Ishikawa (cell line): ENCODE measurements around the gene PODXL2.

Source experiments
- CEBPB ChIP-seq: IDR thresholded peaks from 2 replicates; pipeline ENCODE4 v1.6.1; 2012
- CREB1 ChIP-seq: IDR thresholded peaks from 2 replicates; pipeline ENCODE4 v1.6.1; 2012; ENCODE audit warnings: low read depth
- EGR1 ChIP-seq: IDR thresholded peaks from 2 replicates; pipeline ENCODE4 v1.6.1; 2012
- EP300 ChIP-seq: IDR thresholded peaks from 2 replicates; pipeline ENCODE4 v1.6.1; 2012; ENCODE audit warnings: borderline replicate concordance
- FOXM1 ChIP-seq: IDR thresholded peaks from 2 replicates; pipeline ENCODE4 v1.6.1; 2012; ENCODE audit warnings: low read depth, borderline replicate concordance
- NFIC ChIP-seq: IDR thresholded peaks from 2 replicates; pipeline ENCODE4 v1.6.1; 2012
- RAD21 ChIP-seq: IDR thresholded peaks from 2 replicates; pipeline ENCODE4 v1.6.1; 2012; ENCODE audit warnings: low read depth
- TAF1 ChIP-seq: IDR thresholded peaks from 2 replicates; pipeline ENCODE4 v1.6.1; 2012; ENCODE audit warnings: low read depth, mild to moderate bottlenecking
- TCF12 ChIP-seq: IDR thresholded peaks from 2 replicates; pipeline ENCODE4 v1.6.1; 2012; ENCODE audit warnings: low read depth
- TEAD4 ChIP-seq: IDR thresholded peaks from 2 replicates; pipeline ENCODE4 v1.6.1; 2012
- YY1 ChIP-seq: IDR thresholded peaks from 2 replicates; pipeline ENCODE4 v1.6.1; 2012; ENCODE audit warnings: low read depth
- ZBTB7A ChIP-seq: IDR thresholded peaks from 2 replicates; pipeline ENCODE4 v1.6.1; 2012; ENCODE audit warnings: low read depth
- TF ChIP-seq, protein P1 (sequence below): IDR thresholded peaks from 2 replicates; pipeline ENCODE4 v1.6.1; 2012; ENCODE audit warnings: low read depth, mild to moderate bottlenecking
- TF ChIP-seq, protein P2 (sequence below): IDR thresholded peaks from 2 replicates; pipeline ENCODE4 v1.6.1; 2012
- TF ChIP-seq, protein P3 (sequence below): IDR thresholded peaks from 2 replicates; pipeline ENCODE4 v1.6.1; 2012

PODXL2 gene

DNA sequence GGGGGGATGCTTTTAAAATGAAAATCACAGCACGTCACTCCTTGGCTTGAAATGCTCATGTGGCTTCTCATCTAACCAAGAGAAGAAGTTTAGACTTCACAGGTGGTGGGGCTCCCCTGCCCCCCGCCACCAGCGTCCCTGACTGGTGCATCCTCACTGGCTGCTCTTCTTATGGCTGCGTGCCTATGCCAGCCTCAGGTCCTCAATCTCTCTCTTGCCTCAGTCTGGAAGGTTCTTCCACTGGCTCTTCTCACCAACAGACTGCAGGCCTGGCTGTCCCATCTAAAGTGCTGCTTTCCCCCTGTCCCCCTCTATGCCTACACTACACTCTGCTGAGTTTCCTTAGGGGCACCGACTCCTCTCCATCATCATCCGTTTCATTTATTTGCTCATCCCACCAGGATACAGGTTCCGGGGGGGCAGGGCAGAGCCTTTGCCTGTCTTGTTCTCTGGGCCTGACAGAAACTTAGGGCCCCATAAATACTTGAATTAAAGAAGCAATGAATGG is 64.4 kb downstream of the PODXL2 start:
- TF ChIP-seq FOXM1: no peak
- TF ChIP-seq, protein P1, sequence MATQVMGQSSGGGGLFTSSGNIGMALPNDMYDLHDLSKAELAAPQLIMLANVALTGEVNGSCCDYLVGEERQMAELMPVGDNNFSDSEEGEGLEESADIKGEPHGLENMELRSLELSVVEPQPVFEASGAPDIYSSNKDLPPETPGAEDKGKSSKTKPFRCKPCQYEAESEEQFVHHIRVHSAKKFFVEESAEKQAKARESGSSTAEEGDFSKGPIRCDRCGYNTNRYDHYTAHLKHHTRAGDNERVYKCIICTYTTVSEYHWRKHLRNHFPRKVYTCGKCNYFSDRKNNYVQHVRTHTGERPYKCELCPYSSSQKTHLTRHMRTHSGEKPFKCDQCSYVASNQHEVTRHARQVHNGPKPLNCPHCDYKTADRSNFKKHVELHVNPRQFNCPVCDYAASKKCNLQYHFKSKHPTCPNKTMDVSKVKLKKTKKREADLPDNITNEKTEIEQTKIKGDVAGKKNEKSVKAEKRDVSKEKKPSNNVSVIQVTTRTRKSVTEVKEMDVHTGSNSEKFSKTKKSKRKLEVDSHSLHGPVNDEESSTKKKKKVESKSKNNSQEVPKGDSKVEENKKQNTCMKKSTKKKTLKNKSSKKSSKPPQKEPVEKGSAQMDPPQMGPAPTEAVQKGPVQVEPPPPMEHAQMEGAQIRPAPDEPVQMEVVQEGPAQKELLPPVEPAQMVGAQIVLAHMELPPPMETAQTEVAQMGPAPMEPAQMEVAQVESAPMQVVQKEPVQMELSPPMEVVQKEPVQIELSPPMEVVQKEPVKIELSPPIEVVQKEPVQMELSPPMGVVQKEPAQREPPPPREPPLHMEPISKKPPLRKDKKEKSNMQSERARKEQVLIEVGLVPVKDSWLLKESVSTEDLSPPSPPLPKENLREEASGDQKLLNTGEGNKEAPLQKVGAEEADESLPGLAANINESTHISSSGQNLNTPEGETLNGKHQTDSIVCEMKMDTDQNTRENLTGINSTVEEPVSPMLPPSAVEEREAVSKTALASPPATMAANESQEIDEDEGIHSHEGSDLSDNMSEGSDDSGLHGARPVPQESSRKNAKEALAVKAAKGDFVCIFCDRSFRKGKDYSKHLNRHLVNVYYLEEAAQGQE: no peak
- TF ChIP-seq NFIC: no peak
- TF ChIP-seq, protein P2, sequence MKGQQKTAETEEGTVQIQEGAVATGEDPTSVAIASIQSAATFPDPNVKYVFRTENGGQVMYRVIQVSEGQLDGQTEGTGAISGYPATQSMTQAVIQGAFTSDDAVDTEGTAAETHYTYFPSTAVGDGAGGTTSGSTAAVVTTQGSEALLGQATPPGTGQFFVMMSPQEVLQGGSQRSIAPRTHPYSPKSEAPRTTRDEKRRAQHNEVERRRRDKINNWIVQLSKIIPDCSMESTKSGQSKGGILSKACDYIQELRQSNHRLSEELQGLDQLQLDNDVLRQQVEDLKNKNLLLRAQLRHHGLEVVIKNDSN: no peak
- TF ChIP-seq, protein P3, sequence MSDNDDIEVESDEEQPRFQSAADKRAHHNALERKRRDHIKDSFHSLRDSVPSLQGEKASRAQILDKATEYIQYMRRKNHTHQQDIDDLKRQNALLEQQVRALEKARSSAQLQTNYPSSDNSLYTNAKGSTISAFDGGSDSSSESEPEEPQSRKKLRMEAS: no peak
- TF ChIP-seq ZBTB7A: no peak
- TF ChIP-seq EP300: no peak
- TF ChIP-seq YY1: no peak
- no peak for TF ChIP-seq TAF1
- no peak for TF ChIP-seq EGR1
- no peak for TF ChIP-seq TCF12
- no peak for TF ChIP-seq CEBPB
- TF ChIP-seq TEAD4: no peak
- no peak for TF ChIP-seq RAD21
- no peak for TF ChIP-seq CREB1

DNA sequence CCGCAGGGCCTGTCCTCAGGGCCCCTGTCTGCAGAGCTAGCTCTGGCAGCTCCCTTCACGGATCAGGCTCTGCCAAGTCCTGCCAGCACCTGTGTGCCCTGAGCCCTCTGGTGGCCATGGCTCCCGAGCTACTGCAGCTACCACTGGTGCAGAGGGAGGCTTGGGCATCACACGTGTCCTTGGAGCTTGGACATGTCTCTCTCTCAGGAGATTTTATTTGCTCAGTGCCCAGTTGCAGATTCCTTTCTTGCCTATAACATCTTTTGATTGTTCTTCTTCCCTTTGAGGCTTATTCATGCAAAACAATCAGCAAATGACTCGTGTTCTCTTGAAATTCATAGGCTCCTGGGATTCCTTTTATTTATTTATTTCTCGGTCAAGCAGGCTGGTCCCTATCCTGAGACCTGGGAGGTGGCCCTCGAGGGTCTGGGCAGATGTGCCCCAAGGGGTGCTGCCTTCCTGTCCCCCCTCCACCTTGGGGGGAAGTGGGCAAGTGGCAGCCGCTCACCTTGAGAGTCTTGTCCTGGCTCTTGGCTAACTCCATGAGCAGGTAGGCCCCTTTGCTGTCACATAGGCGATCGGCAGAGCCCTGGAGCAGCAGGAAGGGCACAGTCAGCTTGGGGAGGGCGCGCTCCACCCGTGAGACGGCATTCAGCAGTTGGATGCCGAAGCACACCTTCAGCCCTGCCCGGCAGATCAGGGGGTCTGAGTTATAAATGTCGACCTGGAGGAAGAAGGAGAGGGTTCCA is 65.7 kb downstream of the PODXL2 start:
- TF ChIP-seq EP300: no peak
- TF ChIP-seq RAD21: peak; percentile 55

DNA sequence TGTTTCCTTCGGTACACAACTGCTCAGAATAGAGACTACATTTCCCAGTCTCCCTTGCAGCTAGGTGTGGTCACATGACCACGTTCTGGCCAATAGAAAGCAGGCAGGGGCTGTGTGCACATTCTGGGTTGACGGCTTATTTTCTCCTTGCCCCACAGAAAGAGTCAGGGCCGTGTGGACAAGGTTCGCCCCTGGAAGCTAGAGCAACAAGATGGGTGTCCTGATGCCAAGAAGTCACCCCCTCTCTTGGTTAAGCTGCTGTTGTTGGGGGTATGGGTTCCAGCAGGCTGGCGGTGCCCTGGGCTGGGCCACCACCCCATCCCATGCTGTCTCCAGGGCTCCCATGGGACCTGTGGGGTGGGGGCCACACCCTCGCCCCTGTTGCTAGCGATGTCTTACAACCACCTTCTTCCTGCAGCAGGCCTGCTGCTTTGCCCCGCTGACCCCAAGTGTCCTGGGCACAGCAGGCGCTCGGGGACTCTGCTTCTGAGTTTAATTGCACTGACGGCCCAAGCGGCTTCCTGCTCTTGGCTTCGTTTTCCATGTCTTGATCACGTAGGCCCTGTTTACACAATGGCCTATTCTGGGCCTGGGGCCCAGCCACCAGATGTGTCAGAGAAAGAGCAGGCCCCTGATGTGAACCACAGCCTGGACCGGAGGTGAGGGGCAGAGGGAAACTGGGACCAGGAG is 68.7 kb downstream of the PODXL2 start:
- TF ChIP-seq, protein P2: peak; percentile 97
- TF ChIP-seq CEBPB: no peak

DNA sequence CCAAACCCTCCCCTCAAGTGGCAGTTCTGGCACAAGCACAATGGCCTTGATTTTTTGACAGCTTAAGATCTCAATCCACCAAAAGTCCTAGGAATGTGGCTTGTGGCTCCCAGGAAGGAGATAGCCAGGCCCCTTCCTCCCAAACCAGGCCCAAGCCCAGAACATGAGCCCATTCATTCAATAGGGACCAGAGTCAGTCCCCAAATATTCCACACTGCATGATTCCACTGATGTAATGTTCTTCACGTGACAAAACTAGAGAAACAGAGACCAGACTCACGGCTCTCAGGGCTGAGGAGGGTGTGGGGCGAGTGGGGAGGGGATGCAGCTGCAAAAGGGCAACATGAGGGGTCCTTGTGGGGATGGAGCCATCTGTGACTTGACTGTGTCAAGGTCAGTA is 69.3 kb downstream of the PODXL2 start:
- TF ChIP-seq TEAD4: no peak
- TF ChIP-seq TAF1: no peak
- no peak for TF ChIP-seq FOXM1
- TF ChIP-seq, protein P2: no peak
- no peak for TF ChIP-seq EGR1
- TF ChIP-seq, protein P3: no peak
- TF ChIP-seq CEBPB: no peak
- TF ChIP-seq, protein P1: no peak
- no peak for TF ChIP-seq EP300
- TF ChIP-seq CREB1: no peak
- TF ChIP-seq TCF12: no peak
- no peak for TF ChIP-seq YY1
- TF ChIP-seq ZBTB7A: no peak
- TF ChIP-seq NFIC: no peak
- TF ChIP-seq RAD21: no peak

DNA sequence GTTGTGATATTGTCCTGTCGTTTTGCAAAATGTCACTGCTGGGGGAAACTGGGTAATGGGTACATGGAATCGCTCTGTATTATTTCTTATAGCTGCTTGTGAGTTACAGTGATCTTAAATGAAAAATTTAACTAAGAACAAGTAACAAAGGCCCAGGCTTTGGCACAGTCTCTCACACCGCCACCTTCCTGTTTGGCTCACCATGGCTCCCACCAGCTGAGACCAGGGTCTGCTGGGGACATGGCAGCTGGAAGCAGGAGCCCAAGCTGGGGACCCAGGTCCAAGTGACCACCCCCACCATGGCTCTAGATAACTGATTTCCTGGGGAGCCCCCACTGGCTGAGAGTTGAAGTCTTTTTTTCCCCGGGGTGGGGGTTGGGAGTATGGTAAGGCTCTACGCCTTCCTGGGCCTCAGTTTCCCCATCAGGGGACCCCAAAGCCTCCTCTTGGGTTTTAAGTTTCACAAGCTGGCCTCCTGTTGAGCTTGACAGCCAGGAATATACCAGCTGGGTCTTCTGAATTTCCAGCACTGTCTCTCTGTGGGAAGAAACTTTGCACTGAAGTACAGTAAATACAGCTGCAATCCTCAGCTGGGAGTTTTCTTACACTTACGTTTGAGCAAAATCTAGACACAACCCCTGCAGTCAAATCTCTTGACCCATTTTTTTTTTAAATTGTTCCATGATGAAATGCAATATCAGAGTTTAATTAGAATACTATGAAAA is 69.9 kb downstream of the PODXL2 start:
- no peak for TF ChIP-seq YY1
- TF ChIP-seq, protein P2: no peak
- no peak for TF ChIP-seq EP300
- TF ChIP-seq, protein P3: no peak
- no peak for TF ChIP-seq RAD21
- TF ChIP-seq CREB1: no peak
- TF ChIP-seq TAF1: no peak
- TF ChIP-seq TCF12: no peak
- TF ChIP-seq ZBTB7A: no peak
- no peak for TF ChIP-seq TEAD4
- TF ChIP-seq NFIC: no peak
- TF ChIP-seq FOXM1: no peak
- no peak for TF ChIP-seq EGR1
- TF ChIP-seq CEBPB: no peak
- TF ChIP-seq, protein P1: no peak
